ENCODE measurements around the gene TECTA.

GRCh38 chr11:121067453-121067852 lies 33.6 kb upstream of the TECTA start:
- TF ChIP-seq, protein P1, sequence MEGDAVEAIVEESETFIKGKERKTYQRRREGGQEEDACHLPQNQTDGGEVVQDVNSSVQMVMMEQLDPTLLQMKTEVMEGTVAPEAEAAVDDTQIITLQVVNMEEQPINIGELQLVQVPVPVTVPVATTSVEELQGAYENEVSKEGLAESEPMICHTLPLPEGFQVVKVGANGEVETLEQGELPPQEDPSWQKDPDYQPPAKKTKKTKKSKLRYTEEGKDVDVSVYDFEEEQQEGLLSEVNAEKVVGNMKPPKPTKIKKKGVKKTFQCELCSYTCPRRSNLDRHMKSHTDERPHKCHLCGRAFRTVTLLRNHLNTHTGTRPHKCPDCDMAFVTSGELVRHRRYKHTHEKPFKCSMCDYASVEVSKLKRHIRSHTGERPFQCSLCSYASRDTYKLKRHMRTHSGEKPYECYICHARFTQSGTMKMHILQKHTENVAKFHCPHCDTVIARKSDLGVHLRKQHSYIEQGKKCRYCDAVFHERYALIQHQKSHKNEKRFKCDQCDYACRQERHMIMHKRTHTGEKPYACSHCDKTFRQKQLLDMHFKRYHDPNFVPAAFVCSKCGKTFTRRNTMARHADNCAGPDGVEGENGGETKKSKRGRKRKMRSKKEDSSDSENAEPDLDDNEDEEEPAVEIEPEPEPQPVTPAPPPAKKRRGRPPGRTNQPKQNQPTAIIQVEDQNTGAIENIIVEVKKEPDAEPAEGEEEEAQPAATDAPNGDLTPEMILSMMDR (IDR thresholded peaks at IDR 0.05): no peak
- TF ChIP-seq POLR2A (IDR thresholded peaks at IDR 0.05): no peak
